HG02763 (cell line): ENCODE measurements around the gene SIPA1L2.
A peak's percentile ranks its signal among the peaks of the same experiment; 100 is the strongest.
"Not testable (repeated sequence)": the region's sequence is repeated elsewhere in the genome, so short reads cannot be mapped to it uniquely, and the experiment has no call there.

ENCODE experiments used
- ATAC-seq: cut with Tn5 transposase; IDR thresholded peaks from one replicate; pipeline ENCODE4 v1.9.1; 2021; ENCODE audit warnings: mild to moderate bottlenecking, moderate library complexity; ENCODE audit not compliant: unreplicated experiment

The SIPA1L2 gene

GRCh38 chr1:232615306-232615800, 14.6 kb downstream of the SIPA1L2 start:
- ATAC-seq: no peak

GRCh38 chr1:232614811-232615210, 15.1 kb downstream of the SIPA1L2 start:
- ATAC-seq: no peak

- ATAC-seq: no peak
These were observed 16.1 kb downstream of the SIPA1L2 start for GRCh38 chr1:232613752-232614381.

DNA sequence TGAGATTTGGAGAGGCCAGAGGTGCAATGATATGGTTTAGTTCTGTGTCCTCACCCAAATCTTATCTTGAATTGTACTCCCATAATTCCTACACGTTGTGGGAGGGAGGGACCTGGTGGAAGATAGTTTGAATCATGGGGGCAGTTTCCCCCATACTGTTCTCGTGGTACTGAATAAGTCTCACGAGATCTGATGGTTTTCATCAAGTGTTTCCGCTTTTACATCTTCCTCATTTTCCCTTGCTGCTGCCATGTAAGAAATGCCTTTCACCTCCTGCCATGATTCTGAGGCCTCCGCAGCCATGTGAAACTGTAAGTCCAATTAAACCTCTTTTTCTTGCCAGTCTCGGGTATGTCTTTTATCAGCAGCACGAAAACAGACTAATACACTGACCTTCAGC, 17.1 kb downstream of the SIPA1L2 start:
- not testable (repeated sequence) for ATAC-seq

DNA sequence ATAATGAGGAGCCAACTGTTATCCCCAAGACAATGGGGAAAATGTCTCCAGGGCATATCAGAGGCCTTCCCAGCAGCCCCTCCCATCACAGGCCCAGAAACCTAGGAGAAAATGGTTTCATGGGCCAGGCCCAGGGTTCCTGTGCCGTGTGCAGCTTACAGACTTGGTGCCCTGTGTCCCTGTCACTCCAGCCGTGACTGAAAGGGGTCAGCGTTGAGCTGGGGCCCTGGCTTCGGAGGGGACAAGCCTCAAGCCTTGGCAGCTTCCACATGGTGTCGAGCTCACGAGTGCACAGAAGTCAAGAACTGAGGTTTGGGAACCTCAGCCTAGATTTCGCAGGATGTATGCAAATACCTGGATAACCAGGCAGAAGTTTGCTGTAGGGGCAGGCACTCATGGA, 18.1 kb downstream of the SIPA1L2 start:
- ATAC-seq: no peak

- ATAC-seq: not testable (repeated sequence)
These were observed 18.8 kb downstream of the SIPA1L2 start for GRCh38 chr1:232610902-232611745.

DNA sequence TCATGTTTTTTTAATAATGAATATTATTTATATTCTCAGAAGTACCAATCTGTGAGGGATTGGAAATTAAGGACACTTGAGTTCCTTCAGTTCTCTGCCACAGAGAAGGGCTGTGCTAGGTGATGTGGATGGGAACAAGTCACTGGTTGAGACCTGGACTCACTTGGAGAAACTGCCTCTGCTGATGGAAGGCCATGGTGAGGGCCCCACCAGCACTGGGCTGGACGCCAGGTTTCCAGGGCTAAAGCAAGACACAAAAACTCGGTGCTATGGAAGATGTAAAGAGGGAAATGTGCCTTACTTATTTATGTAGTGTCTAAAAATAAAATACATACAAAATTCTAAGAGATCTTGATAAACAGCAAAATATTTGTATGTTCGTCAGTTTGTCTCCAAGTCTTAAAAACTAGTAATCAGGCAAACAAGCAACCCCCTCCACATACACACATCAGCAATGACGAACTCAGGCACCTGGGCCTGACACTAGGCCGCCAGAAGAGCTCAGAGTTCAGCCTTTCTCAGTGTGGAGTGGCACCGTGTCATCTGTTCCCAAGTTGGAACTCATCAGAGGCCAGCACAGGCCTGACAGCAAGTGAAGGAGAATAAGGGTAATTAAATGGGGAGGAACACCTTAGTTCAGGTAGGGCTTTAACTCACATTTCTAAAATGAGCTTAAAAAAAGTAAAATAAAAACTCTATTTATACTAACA, 19.6 kb downstream of the SIPA1L2 start:
- no peak for ATAC-seq

GRCh38 chr1:232608427-232608826, 21.5 kb downstream of the SIPA1L2 start:
- no peak for ATAC-seq

GRCh38 chr1:232602622-232603021, 27.3 kb downstream of the SIPA1L2 start:
- no peak for ATAC-seq

DNA sequence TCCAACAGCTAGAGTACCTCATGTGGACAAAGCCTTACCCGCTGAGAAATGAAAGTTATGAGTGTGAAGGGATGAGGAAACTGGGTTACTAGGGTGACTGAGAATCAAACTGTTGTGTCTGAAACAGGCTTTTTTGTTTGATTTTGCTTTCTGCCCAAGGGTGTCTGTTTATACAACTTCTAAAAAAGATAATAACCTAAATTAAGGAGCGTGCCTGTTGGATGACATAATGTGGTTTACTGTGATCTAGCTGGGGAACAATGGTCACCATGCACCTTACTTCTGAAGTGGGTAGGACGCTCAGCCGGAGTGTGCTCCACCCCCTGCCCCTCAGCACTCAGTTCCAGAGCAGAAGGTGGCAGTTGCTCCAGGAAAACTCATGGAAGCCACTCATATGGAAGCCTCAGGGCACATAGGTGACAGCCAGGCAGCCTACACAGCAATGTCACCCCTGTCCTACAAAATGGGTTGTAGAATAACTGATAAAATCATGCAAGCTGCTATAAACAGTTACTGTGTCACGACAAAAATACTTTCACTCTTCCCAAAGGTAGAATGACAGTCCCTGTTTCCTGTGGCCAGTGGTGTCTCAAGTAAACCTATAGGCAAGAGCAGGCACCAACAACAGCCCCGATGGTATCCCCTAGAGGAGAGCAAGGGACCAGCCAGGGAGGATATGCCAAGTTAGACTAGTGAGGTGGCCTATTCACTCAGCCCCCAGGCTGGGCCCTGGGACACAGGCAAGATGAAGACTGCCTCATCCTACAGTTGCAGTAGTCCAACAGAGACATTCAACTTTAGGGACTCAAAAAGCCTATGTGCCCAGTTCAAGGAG, 29.3 kb downstream of the SIPA1L2 start:
- no peak for ATAC-seq

- ATAC-seq: peak; percentile 44
These were observed 30.5 kb downstream of the SIPA1L2 start for GRCh38 chr1:232599178-232600041.

DNA sequence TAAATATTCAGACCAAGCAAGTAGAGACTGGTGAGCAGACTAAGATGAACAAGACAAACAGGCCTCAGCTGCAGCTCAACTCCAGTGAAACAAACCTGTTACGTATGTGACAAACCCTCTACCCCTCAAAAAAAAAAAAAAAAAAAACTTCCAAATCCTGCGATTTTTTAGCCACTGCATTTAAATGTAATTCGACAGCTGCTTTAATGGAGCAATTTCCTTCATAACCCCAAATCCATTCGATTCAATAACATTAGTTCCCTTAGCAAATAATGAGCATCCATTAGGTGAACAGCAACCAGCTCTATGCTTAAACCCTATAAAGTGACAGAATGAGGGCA, 31.1 kb downstream of the SIPA1L2 start:
- no peak for ATAC-seq

DNA sequence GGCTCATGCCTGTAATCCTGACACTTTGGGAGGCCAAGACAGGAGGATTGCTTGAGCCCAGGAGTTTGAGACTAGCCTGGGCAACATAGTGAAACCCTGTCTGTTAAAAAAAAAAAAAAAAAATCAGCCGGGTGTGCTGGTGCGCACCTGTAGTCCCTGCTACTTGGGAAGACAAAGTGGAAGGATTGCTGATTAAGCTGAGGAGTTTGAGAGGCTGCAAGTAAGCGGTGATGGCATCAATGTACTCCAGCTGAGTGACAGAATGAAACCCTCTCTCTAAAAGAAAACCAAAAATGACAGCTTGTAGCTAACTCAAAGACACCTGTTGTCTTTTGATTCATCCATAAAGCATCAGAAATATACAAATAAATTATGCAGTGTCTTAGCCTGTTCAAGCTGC, 31.8 kb downstream of the SIPA1L2 start:
- no peak for ATAC-seq

DNA sequence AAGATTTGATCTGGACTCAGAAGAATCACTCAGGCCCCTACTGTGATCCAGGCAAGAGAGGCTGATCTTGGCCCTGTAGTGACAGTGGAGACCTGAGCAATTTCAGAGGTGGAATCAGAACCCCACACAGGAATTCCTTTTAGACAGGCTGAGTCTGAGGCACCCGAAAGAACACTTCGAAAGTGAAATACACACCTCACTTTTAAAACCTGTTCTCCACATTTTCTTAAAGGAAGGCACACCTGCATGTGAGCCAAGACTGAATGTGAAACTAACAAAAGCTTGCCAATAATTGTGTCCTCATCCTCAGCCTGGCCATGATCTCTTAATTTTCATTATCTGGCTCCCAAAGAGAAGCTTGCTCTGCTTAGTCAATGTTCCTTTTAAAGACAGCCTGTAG, 32.2 kb downstream of the SIPA1L2 start:
- peak; percentile 55 for ATAC-seq

DNA sequence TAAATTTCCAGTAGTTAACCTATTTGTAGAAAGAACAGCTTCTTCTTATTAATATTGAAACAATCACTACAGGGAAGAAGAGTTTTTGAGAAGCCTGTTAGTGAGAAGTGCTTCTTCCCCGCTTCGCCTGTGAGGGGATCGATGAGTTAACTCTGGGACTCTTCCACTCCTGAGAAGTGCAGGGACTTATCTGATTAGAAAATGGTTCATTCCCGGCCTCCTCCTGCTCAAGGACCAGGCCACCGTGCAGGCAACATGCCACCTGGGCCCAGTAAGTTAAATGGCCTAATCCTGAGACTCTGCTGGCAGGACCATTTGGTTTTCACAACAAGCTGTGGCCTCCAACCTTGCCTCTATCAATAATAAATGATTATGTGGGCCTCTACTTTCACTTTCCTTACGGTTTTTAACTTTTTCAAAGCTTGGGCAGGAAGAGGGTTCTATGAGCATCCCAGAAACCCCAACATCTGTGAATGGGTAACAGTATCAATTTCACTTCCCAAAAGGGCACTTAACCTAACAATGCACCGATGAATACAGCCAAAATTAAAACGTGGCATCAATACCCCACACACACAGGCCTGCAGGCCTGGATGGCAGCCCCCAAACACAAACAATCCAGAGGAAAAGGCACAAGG, 33.1 kb downstream of the SIPA1L2 start:
- no peak for ATAC-seq

DNA sequence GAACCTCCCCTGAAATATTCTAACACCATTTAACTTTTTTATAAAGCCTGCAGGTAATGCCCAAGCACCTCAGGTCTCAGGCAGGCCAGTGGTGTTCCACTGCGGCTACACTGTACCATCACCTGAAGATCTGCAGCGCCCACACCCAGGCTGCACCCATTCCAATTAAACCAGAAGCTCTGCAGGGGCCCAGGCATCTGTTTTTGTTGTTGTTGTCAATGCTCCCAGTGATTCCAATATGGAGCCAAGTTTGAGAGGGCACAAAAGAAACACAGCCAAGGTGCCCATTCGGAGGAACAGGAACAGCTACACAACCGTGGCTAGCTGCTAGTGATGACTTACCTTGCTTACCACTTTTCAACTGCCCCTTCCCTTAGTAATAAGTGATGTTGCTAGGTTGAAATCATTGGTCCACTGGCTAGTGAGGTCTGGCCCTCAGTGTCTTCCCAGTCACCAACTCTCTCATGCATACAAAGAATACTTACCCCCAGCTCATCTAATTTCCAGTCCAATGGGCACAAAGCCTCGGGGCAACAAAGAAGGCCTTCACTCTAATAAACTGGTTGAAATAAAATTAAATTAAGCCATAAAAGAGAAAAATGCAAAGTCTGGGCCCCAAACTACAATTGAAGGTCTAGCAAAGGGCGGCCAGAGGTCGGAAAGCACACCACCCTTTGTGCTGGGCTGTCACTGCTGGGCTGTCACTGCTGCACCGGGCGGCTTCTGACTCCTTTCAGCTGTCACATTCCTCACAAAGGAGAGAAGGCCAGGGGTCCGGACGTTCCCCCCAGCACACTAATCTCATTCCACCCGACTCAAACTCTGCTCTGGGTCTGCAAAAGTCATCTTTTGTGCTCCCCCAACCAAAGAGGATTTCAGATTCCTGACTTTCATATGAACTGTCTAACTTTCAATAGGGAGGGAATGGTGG, 34.9 kb downstream of the SIPA1L2 start:
- no peak for ATAC-seq

DNA sequence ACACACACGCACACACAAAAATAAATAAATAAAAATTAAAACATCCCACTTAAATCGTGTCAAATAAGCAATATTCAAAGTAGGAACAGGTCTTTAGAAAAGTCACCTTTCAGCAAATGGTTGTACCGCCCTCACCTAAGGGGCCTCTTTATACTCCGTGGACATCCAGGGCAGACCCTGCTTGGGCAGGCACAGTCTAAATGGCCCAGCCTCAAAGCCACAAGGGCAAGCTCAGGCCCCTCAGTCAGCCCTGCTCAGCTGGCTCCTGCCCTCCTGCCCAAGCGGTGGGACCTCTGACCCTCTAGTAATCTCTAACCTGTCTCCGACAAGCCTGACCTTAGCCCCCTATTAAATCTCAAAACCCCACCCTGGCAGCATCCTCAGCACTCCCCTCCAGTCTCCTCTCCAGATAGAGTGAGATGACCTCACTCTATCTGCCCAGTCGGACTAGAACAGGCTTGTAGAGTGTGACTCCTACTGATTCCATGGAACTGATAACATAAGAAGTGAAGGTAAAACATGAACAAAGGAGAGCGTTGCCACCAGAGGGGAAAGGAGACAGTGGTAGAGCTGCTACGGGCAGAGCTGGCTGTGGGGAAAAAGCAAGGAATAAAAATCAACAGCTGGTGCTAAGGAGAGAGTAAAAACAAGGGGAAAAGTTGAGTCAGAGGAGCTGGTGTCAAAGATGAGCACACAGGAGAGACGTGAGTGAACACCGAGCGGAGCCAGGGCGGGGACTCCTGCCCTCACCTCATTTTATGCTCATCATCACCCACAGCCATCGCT, 36.0 kb downstream of the SIPA1L2 start:
- no peak for ATAC-seq

DNA sequence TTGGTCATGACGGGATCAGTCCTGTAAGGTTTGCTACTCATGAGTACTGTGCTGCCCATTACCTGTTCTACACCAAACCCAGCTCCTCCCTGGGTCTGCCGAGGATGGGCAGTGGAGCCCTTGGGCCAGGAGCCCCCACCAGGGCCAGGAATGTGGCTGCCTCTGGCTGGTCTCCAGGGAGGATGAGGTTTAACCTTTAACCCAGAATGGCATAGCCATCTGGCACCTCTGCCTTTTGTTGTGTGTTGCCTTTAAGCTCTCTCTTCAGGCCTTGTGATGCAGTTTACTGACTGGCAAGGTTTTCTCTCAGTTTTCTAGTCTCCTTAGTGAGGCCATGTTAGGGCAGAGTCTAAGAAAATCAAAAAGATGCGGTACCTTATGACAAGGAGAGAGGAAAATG, 38.6 kb downstream of the SIPA1L2 start:
- ATAC-seq: no peak
